ENCODE measurements around the gene ZMYM4. TPM values are rescaled to one million over a fixed set of nuclear protein-coding genes. Genes with fewer than 3 reads are reported as not detected.
A peak's percentile ranks its signal among the peaks of the same experiment; 100 is the strongest.

Gene ZMYM4
- total RNA-seq, 1 donor from 2014 or later = 68.4 TPM

- no peak for DNase-seq (ENCODE audit: low spot score)
Observed at GRCh38 chr1:35274197-35274596, 5.7 kb downstream of the ZMYM4 start.

- no peak for DNase-seq (ENCODE audit: low spot score)
Observed at GRCh38 chr1:35278886-35279554, 10.5 kb downstream of the ZMYM4 start.

GRCh38 chr1:35279555-35279904 is 11.0 kb downstream of the ZMYM4 start:
- DNase-seq (ENCODE audit: low spot score) = no peak

GRCh38 chr1:35280006-35280405 is 11.5 kb downstream of the ZMYM4 start:
- DNase-seq (ENCODE audit: low spot score) = no peak

- DNase-seq (ENCODE audit: low spot score) = no peak
Observed at GRCh38 chr1:35281565-35281964, 13.1 kb downstream of the ZMYM4 start.

GRCh38 chr1:35282172-35282571 is 13.7 kb downstream of the ZMYM4 start:
- no peak for DNase-seq (ENCODE audit: low spot score)

- DNase-seq (ENCODE audit: low spot score) = no peak
Observed at GRCh38 chr1:35284852-35285251, 16.3 kb downstream of the ZMYM4 start.

GRCh38 chr1:35285771-35286606 is 17.5 kb downstream of the ZMYM4 start:
- DNase-seq (ENCODE audit: low spot score) = no peak

GRCh38 chr1:35287807-35288640 is 19.5 kb downstream of the ZMYM4 start:
- no peak for DNase-seq (ENCODE audit: low spot score)

GRCh38 chr1:35288761-35289160 is 20.3 kb downstream of the ZMYM4 start:
- DNase-seq (ENCODE audit: low spot score) = no peak

- no peak for DNase-seq (ENCODE audit: low spot score)
Observed at GRCh38 chr1:35290452-35290851, 21.9 kb downstream of the ZMYM4 start.

- DNase-seq (ENCODE audit: low spot score) = no peak
Observed at GRCh38 chr1:35294809-35295208, 26.3 kb downstream of the ZMYM4 start.

- no peak for DNase-seq (ENCODE audit: low spot score)
Observed at GRCh38 chr1:35297886-35298285, 29.4 kb downstream of the ZMYM4 start.

- peak; percentile 66 for DNase-seq (ENCODE audit: low spot score)
Observed at GRCh38 chr1:35298464-35298863, 30.0 kb downstream of the ZMYM4 start.

- DNase-seq (ENCODE audit: low spot score) = no peak
Observed at GRCh38 chr1:35300376-35300775, 31.9 kb downstream of the ZMYM4 start.

- no peak for DNase-seq (ENCODE audit: low spot score)
Observed at GRCh38 chr1:35301674-35302392, 33.3 kb downstream of the ZMYM4 start.

GRCh38 chr1:35305383-35305782 is 36.9 kb downstream of the ZMYM4 start:
- no peak for DNase-seq (ENCODE audit: low spot score)

GRCh38 chr1:35315649-35316048 is 47.1 kb downstream of the ZMYM4 start:
- no peak for DNase-seq (ENCODE audit: low spot score)

GRCh38 chr1:35316264-35316663 is 47.8 kb downstream of the ZMYM4 start:
- no peak for DNase-seq (ENCODE audit: low spot score)

- no peak for DNase-seq (ENCODE audit: low spot score)
Observed at GRCh38 chr1:35319988-35320713, 51.6 kb downstream of the ZMYM4 start.

- DNase-seq (ENCODE audit: low spot score) = no peak
Observed at GRCh38 chr1:35320937-35321336, 52.4 kb downstream of the ZMYM4 start.

Data from ureter (tissue), 1 donor.